RWPE2 (cell line): ENCODE data around the gene PHKG1.
"Not testable (repeated sequence)": the region's sequence is repeated elsewhere in the genome, so short reads cannot be mapped to it uniquely, and the experiment has no call there.

ENCODE experiments used
- ATAC-seq: fragments of 200-7000 bp; cut with Tn5 transposase; 3 replicates; pipeline ENCODE4 v1.9.1; 2021; ENCODE audit warnings: low read depth
- DNase-seq: peaks from one replicate; pipeline ENCODE4 v3.0.0-alpha.2; 2020; ENCODE audit warnings: low spot score
- H3K27ac ChIP-seq: fragments of 450-650 bp; 2 replicates; pipeline ENCODE4 v1.5.1; 2017; ENCODE audit warnings: mild to moderate bottlenecking; ENCODE audit not compliant: poor library complexity, severe bottlenecking
- H3K27me3 ChIP-seq: fragments of 250-450 bp; sonication (Bioruptor Pico); 2 replicates; pipeline ENCODE4 v1.5.1; 2021; ENCODE audit warnings: mild to moderate bottlenecking, moderate library complexity; ENCODE audit not compliant: insufficient read depth, poor library complexity, severe bottlenecking
- H3K36me3 ChIP-seq: fragments of 250-450 bp; sonication (Bioruptor Pico); 2 replicates; pipeline ENCODE4 v1.5.1; 2020; ENCODE audit warnings: low read depth, mild to moderate bottlenecking, moderate library complexity
- H3K4me1 ChIP-seq: fragments of 250-450 bp; sonication (Bioruptor Pico); 2 replicates; pipeline ENCODE4 v1.5.1; 2021; ENCODE audit warnings: mild to moderate bottlenecking, moderate library complexity; ENCODE audit not compliant: insufficient read depth, poor library complexity, severe bottlenecking
- H3K4me3 ChIP-seq: fragments of 250-450 bp; sonication (Bioruptor Pico); 2 replicates; pipeline ENCODE4 v1.5.1; 2021; ENCODE audit warnings: mild to moderate bottlenecking, moderate library complexity; ENCODE audit not compliant: severe bottlenecking
- H3K9me3 ChIP-seq: fragments of 250-450 bp; sonication (Bioruptor Pico); 2 replicates; pipeline ENCODE4 v1.5.1; 2021; ENCODE audit warnings: mild to moderate bottlenecking, moderate library complexity; ENCODE audit not compliant: severe bottlenecking
- TF ChIP-seq, protein P1 (sequence below): fragments of 450-650 bp; IDR thresholded peaks from one replicate; pipeline ENCODE4 v1.5.1; 2017; ENCODE audit warnings: mild to moderate bottlenecking, moderate library complexity; ENCODE audit not compliant: poor library complexity, severe bottlenecking

Gene PHKG1

DNA sequence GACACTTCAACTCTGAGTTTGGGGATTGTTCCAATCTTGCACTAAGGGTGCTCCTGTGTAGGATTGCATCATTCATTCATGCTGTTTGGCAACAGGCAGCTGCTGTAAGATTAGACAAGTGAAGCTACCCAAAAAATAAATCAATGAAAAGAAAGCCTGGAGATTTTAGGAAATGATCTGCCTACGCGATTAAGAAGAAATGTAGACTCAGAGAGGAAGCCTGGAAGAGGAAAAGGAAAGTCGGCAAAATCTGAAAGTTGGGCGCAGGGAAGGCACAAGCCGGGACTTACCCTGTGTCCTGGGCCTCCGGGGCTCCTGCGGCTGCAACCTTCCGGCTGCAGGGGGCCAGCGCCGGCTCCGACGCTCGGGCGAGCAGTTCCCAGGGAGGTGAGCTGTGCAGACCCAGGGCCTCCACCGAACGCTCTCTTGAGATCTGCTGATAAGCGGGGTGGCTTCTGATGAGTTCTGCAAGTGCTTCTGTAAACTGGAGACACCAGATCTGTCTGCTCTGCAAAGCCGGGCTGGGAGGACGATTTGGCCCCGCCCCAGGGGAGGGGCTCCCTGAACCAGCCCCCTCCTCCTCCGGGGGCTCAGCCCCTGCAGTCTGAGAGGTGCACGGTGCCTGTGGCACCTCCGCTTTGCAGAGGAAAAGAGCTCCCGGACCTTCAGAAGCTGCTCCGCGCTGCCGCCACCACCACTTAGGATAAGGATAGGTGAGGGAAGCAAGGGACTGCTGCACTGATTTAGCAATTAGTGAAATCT is 58.9 kb downstream of the PHKG1 start:
- no peaks in the 10 kb centered on the region for H3K4me1 ChIP-seq
- no peaks in the 10 kb centered on the region for H3K27me3 ChIP-seq
- no peaks in the 10 kb centered on the region for H3K9me3 ChIP-seq
- H3K36me3 ChIP-seq, result peaks cover 36% of the 10 kb centered on the region
- peak; percentile 93 for ATAC-seq
- peak overlapping the region; percentile 25 for H3K27ac ChIP-seq
- TF ChIP-seq, protein P1, sequence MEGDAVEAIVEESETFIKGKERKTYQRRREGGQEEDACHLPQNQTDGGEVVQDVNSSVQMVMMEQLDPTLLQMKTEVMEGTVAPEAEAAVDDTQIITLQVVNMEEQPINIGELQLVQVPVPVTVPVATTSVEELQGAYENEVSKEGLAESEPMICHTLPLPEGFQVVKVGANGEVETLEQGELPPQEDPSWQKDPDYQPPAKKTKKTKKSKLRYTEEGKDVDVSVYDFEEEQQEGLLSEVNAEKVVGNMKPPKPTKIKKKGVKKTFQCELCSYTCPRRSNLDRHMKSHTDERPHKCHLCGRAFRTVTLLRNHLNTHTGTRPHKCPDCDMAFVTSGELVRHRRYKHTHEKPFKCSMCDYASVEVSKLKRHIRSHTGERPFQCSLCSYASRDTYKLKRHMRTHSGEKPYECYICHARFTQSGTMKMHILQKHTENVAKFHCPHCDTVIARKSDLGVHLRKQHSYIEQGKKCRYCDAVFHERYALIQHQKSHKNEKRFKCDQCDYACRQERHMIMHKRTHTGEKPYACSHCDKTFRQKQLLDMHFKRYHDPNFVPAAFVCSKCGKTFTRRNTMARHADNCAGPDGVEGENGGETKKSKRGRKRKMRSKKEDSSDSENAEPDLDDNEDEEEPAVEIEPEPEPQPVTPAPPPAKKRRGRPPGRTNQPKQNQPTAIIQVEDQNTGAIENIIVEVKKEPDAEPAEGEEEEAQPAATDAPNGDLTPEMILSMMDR, result peak; percentile 20
- peak; percentile 73 for DNase-seq
- H3K4me3 ChIP-seq, result peak overlapping the region; percentile 41

DNA sequence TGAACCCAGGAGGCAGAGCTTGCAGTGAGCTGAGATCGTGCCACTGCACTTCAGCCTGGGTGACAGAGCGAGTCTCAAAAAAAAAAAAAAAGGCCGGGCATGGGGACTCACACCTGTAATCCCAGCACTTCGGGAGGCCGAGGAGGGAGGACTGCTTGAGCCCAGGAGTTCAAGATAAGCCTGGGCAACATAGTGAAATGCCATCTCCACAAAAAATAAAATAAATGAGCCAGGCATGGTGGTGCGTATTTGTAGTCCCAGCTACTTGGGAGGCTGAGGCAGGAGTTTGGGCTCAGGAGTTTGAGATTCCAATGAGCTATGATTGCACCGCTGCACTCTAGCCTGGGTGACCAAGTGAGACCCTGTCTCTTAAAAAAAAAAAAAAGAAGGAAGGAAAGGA is 60.2 kb downstream of the PHKG1 start:
- not testable (repeated sequence) for H3K4me1 ChIP-seq, H3K9me3 ChIP-seq, H3K27ac ChIP-seq, H3K4me3 ChIP-seq, ATAC-seq, DNase-seq, H3K27me3 ChIP-seq
- H3K36me3 ChIP-seq, result peaks cover 40% of the 10 kb centered on the region

DNA sequence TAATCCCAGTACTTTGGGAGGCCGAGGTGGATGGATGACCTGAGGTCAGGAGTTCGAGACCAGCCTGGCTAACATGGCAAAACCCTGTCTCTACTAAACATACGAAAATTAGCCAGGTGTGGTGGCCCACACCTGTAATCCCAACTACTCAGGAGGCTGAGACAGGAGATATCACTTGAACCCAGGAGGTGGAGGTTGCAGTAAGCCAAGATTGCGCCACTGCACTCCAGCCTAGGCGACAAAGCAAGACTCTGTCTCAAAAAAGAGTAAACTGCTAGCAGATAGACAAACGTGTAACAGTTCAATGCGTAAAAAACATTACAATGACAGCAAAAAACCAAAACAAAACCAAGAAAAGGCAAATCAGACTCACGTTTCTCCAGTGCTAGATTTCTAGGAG is 61.2 kb downstream of the PHKG1 start:
- H3K36me3 ChIP-seq, result peaks cover 49% of the 10 kb centered on the region
- H3K27me3 ChIP-seq, H3K9me3 ChIP-seq, DNase-seq, H3K4me1 ChIP-seq, H3K4me3 ChIP-seq, ATAC-seq, H3K27ac ChIP-seq: not testable (repeated sequence)

DNA sequence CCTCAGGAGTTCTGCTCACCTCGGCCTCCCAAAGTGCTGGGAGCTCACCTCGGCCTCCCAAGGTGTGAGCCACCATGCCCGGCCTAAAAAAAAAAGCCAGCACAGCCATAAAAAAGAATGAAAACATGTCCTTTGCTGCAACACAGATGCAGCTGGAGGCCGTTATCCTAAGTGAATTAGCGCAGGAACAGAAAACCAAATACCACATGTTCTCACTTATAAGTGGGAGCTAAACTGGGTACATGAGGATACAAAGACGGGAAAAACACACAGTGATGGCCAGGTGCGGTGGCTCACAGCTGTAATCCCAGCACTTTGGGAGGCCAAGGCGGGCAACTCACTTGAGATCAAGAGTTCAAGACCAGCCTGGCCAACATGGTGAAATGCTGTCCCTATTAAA is 62.4 kb downstream of the PHKG1 start:
- TF ChIP-seq, protein P1, result no peak
- Histone ChIP-seq H3K27ac (no peak overlapping the region), H3K9me3 (no peaks in the 10 kb centered on the region), H3K27me3 (no peaks in the 10 kb centered on the region), H3K36me3 (peaks cover 61% of the 10 kb centered on the region), H3K4me1 (peaks cover 5% of the 10 kb centered on the region), H3K4me3 (no peak overlapping the region)
- ATAC-seq (no peak), DNase-seq (no peak)
